GM12864 (cell line): Measurements from ENCODE around the gene CD6.

Experiments
- DNase-seq: peaks from one replicate; pipeline ENCODE4 v3.0.0-alpha.2; 2011; ENCODE audit warnings: low read depth
- H3K4me3 ChIP-seq: 2 replicates; pipeline ENCODE4 v1.5.1; 2011; ENCODE audit warnings: mild to moderate bottlenecking, low read depth, low read length, control low read depth
- CTCF ChIP-seq: IDR thresholded peaks from 2 replicates; pipeline ENCODE4 v1.5.1; 2011; ENCODE audit warnings: low read depth, mild to moderate bottlenecking, moderate library complexity, low read length, control low read depth, inconsistent platforms; ENCODE audit errors: missing control alignments

The CD6 gene

DNA sequence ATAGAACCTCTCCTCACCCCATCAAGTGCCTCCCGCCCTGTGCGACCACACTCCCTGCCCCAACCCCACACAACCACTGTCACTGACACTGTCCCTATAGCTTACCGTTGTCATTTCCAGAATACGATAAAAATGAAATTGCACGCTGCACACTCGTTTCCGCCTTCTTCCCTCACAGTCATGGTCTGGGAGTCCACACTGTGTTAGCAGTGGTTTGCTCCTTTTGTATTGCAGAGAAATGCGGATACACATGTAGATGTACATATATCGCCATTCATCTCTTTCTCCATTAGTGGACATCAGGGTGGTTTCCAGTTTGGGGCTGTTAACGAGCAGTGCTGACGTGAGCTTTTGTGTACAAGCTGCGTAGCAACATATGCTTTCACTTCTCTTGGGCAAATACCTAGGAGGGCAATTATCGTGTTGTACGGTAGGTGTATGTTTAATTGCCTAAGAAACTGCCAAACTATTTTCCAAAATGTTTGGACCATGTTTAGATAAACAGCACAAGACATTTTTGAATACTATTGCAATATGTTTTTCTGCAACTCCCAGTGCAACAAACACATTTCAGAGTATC lies 71.6 kb downstream of the CD6 start:
- TF ChIP-seq CTCF: no peak
- no peak for DNase-seq
- peak overlapping the region; percentile 58 for H3K4me3 ChIP-seq

- no peak for TF ChIP-seq CTCF
- H3K4me3 ChIP-seq: no peak overlapping the region
- no peak for DNase-seq
These were observed 73.8 kb downstream of the CD6 start for GRCh38 chr11:61045271-61045670.

DNA sequence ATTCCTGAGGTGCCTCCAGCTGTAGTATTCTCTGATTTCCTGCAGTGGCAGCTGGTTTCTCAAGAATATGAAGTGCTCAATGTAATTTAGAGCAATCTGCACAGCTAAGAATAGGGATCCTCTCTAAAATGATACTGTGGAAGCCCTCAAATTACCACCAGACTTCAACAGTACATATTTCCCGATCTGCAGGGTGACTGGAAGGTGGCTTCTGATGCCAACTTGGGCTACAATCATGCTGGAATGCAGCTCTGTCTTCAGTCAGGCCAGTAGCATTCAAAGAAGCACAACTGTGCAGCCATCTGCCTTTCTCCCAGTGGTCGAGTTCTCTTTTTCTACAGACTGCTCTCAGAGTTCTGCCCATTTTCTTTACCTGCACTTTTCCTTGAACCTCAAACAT lies 75.4 kb downstream of the CD6 start:
- TF ChIP-seq CTCF: no peak
- no peak for DNase-seq
- H3K4me3 ChIP-seq: no peak overlapping the region

GRCh38 chr11:61048368-61049062 lies 77.0 kb downstream of the CD6 start:
- DNase-seq: no peak
- no peak for TF ChIP-seq CTCF

GRCh38 chr11:61049063-61049377 lies 77.5 kb downstream of the CD6 start:
- no peak overlapping the region for H3K4me3 ChIP-seq
- no peak for TF ChIP-seq CTCF
- no peak for DNase-seq

More at GRCh38 chr11:61048368-61049062, 77.0 kb downstream of the CD6 start:
- no peak overlapping the region for H3K4me3 ChIP-seq

DNA sequence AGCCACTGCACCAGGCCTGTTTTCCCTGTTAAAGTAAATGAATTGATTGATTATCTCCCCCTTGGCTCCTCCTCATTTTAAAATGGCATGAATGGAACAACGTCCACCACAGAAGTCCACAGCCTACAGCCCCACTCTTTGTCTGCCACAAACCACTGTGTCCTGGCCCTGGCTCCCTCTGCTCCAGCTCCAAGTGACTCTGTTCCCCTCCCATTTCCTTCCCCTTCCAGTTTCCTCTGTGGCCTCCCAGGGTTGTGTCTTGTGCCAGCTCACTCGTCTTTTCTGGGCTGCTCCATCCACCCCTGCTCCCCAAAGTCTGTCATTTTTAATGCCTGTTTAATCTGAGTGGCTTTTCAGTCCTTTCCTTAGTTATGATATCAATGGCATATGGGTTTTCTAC lies 78.4 kb downstream of the CD6 start:
- DNase-seq: no peak
- H3K4me3 ChIP-seq: no peak overlapping the region
- no peak for TF ChIP-seq CTCF
